Coronary artery (tissue), 2 donors: Measurements from ENCODE around the gene FOXJ2.
"Not testable (repeated sequence)": the region's sequence is repeated elsewhere in the genome, so short reads cannot be mapped to it uniquely, and the experiment has no call there.

Experiments used
- DNase-seq: peaks from one replicate; pipeline ENCODE4 v3.0.0-alpha.2; 2017; ENCODE audit warnings: low spot score
- H3K27ac ChIP-seq, 2 donors: fragments of 200-600 bp; sonication (generic); one replicate each; pipeline ENCODE4 v1.5.1; 2016 to 2019
- H3K4me3 ChIP-seq: fragments of 200-600 bp; sonication (generic); 2 replicates; pipeline ENCODE4 v1.5.1; 2016; ENCODE audit warnings: mild to moderate bottlenecking, moderate library complexity
- TF ChIP-seq, protein P1 (sequence below): fragments of 200-600 bp; sonication (generic); IDR thresholded peaks from one replicate; pipeline ENCODE4 v1.5.1; 2019; ENCODE audit warnings: antibody characterized with exemption

FOXJ2 gene

DNA sequence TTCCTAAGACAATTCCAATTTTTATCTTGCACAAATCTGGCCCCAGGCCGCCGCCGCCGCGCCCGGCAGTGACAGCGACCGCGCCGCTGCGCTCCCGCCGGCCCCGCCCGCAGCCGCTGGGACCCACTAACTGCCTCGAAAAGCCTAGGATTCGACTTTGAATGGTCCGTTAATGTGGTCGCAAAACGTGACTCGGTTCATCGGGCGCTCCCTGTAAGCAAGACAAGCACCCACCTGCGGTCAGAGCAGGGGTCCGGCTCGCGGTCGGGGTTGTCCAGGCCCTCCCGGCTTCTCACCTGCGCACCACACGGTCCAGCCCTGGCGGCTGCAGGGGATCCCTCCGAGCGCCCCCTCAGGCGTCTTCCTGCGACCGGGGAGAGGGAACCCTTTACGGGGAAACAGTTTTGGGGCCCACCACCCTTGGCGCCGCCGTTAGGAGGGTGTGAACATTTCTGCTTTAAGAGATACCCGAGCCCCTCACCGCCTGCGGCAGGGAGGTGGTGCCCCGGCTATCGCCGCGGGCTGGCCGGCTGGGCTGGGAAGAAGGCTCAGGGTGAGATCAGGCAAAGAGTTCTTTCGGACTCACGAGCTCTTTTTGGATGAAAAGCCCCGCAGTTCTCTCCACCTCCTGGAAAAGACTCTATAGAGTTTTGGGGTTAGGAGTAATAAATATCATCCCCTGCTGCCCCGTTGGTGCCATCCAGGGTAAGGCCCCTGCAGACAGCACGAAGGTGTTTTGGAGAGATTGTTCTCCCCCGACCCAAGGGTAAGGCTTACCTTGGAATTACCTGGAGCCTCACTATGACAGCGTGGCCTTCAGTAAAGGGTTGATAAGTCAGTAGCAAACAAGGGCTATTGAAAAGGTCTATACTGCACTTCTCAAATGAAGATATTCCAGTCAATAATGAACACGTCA, 13.6 kb upstream of the FOXJ2 start:
- TF ChIP-seq, protein P1, sequence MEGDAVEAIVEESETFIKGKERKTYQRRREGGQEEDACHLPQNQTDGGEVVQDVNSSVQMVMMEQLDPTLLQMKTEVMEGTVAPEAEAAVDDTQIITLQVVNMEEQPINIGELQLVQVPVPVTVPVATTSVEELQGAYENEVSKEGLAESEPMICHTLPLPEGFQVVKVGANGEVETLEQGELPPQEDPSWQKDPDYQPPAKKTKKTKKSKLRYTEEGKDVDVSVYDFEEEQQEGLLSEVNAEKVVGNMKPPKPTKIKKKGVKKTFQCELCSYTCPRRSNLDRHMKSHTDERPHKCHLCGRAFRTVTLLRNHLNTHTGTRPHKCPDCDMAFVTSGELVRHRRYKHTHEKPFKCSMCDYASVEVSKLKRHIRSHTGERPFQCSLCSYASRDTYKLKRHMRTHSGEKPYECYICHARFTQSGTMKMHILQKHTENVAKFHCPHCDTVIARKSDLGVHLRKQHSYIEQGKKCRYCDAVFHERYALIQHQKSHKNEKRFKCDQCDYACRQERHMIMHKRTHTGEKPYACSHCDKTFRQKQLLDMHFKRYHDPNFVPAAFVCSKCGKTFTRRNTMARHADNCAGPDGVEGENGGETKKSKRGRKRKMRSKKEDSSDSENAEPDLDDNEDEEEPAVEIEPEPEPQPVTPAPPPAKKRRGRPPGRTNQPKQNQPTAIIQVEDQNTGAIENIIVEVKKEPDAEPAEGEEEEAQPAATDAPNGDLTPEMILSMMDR = no peak
- DNase-seq = no peak
- peak overlapping the region; percentile 69 for H3K4me3 ChIP-seq
- H3K27ac ChIP-seq = no peak overlapping the region

DNA sequence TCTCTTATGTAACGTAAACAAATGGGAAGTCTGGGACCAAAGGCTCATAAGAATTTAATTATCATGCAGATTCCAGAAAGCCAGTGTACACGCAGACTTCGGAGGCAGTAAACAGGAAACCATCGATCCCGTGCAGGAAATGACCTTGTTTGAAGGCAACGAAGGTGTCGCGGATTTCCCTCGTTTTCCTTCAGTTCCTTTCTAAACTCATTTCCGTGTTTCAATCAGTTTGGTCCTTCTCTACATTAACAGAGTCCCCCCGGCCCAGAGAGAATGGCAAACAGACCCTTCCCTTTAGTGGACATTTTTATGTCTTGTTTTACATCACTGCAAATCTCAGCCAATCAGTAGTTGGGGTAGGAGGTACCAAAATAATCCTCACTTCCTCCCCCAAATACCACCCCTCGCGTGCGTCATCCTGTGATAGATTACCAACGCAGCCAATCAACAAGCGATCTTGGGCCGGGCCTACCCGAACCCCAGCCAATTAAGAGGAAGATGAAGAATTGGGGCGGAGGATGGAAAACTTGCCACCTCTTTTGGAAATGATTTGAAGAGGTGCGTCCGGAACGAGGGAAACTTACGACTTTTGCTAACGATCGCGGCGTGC, 6.1 kb upstream of the FOXJ2 start:
- peak overlapping the region; percentile 100 for H3K27ac ChIP-seq
- peak; percentile 99 for DNase-seq
- H3K4me3 ChIP-seq = peak overlapping the region; percentile 92
- TF ChIP-seq, protein P1 = no peak

DNA sequence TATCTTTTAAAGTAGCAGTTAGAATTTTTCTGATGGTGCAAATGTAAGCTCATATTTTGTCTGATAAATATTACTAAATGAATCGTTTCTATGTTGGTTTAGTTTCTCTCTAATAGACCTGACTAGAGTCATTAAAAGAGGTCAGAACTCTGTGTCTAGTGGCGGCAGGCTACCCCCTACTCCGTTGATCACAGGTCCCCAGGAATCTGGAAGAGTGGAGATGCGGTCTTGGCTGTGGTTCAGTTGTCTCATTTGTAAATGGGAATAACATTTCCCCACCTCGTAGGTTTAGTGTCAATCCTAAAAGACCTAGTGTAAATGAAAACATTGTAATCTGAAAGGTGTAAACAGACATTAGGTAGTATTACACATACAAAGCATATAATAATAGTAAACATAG, 4.7 kb upstream of the FOXJ2 start:
- TF ChIP-seq, protein P1 = no peak
- H3K27ac ChIP-seq = no peak overlapping the region
- H3K4me3 ChIP-seq = no peak overlapping the region
- no peak for DNase-seq

DNA sequence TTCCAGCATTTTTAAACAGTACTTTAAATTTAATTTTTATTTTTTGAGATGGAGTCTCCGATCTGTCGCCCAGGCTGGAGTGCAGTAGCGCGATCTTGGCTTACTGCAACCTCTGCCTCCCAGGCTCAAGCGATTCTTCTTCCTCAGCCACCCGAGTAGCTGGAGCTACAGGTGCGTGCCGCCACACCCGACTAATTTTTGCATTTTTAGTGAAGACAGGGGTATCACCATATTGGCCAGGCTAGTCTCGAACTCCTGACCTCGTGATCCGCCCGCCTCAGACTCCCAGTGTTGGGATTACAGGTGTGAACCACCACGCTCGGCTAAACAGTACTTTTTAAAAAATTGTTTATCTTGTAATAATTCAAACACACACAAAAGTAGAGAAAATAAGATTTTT, 4.2 kb upstream of the FOXJ2 start:
- no peak overlapping the region for H3K27ac ChIP-seq
- DNase-seq = no peak

DNA sequence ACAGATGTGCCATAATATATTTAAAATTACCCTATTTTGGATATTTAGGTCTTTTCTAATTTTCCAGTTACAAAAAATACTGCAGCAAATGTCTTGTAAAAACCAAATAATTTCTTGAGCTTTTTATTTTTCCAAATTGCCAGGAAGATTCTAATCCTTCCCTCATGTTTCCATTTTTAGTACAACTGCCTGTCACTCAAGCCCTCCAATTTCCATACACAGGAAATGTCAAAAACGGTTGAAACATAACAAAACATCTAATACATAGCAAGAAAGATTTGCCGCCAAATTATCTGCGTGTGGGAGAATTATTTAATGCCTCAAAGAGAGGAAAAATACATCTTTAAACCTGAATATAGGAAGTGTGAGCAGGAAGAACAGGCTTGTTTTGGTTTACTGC, 2.3 kb upstream of the FOXJ2 start:
- no peak overlapping the region for H3K27ac ChIP-seq
- DNase-seq = no peak
- TF ChIP-seq, protein P1 = no peak
- no peak overlapping the region for H3K4me3 ChIP-seq

More for the DNA sequence above, 4.2 kb upstream of the FOXJ2 start:
- TF ChIP-seq, protein P1 = no peak
- no peak overlapping the region for H3K4me3 ChIP-seq

DNA sequence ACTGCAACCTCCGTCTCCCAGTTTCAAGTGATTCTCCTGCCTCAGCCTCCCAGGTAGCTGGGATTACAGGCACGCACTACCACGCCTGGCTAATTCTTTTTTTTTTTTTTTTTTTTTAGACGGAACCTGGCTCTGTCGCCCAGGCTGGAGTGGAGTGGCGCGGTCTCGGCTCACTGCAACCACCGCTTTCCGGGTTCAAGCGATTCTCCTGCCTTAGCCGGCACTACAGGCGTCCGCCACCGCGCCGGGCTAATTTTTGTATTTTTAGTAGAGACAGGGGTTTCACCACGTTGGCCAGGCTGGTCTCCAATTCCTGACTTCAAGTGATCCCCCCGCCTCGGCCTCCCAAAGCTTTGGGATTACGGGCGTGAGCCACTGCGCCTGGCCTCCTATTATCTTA, 1.5 kb upstream of the FOXJ2 start:
- not testable (repeated sequence) for DNase-seq, H3K27ac ChIP-seq, H3K4me3 ChIP-seq

DNA sequence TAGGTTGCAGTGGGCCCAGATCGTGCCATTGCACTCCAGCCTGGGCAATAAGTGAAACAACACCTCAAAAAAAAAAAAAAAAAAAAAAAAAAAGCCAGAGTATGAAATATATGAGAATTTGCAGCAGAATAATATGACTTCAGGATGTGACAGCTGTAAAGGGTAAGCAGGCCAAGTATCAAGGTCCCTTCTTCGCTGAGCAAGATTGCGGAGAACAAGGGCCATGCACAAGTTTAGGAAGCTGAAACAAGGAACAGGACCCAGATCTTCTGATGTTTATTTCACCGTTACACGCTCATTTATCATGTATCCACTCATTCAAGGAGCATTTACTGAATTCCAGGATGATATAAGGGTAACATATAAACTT, 659 bp upstream of the FOXJ2 start:
- peak overlapping the region; percentile 87 for H3K4me3 ChIP-seq
- H3K27ac ChIP-seq = peak overlapping the region; percentile 93 to 96
- no peak for DNase-seq
- TF ChIP-seq, protein P1 = no peak
